Keratinocyte (primary cell): ENCODE measurements around the gene PMEPA1. TPM values are rescaled to one million over a fixed set of nuclear protein-coding genes. Genes with fewer than 3 reads are reported as not detected.

ENCODE experiments used
- DNase-seq: peaks from one replicate; pipeline ENCODE4 v3.0.0-alpha.2; 2011; ENCODE audit warnings: low read depth, missing footprints, low spot score
- FAIRE-seq: peaks from 2 replicates; lab custom pipeline; 2011; peaks lifted over from hg19 to GRCh38; lab: Jason Lieb, UNC
- H2AFZ ChIP-seq: 2 replicates; pipeline ENCODE4 v1.6.0; 2012; ENCODE audit warnings: low read length, control low read depth, inconsistent platforms; ENCODE audit not compliant: control insufficient read depth
- H3K27ac ChIP-seq: 2 replicates; pipeline ENCODE4 v1.5.1; 2011; ENCODE audit warnings: low read length; ENCODE audit not compliant: control insufficient read depth, insufficient read depth
- H3K27me3 ChIP-seq: 3 replicates; pipeline ENCODE4 v1.6.0; 2011; ENCODE audit warnings: low read length; ENCODE audit not compliant: control insufficient read depth, insufficient read depth; ENCODE audit errors: extremely low read depth
- H3K36me3 ChIP-seq, 2 experiments: 2 replicates in 1 of 2; 3 replicates in 1 of 2; pipeline ENCODE4 v1.5.1; 2011; ENCODE audit warnings: low read length in 2 of 2, mild to moderate bottlenecking in 1 of 2; ENCODE audit not compliant: control insufficient read depth in 2 of 2, insufficient read depth in 2 of 2; ENCODE audit errors: extremely low read depth in 1 of 2
- H3K4me1 ChIP-seq: 3 replicates; pipeline ENCODE4 v1.5.1; 2011; ENCODE audit warnings: low read length; ENCODE audit not compliant: control insufficient read depth, insufficient read depth; ENCODE audit errors: extremely low read depth
- H3K4me2 ChIP-seq: 3 replicates; pipeline ENCODE4 v1.6.0; 2011; ENCODE audit warnings: low read depth, low read length; ENCODE audit not compliant: control insufficient read depth, insufficient read depth; ENCODE audit errors: extremely low read depth
- H3K4me3 ChIP-seq, 3 experiments: fragments of 200-600 bp in 1 of 3; sonication (generic) in 1 of 3; 2 replicates in 2 of 3; 3 replicates in 1 of 3; pipeline ENCODE4 v1.5.1; 2011 to 2016; ENCODE audit warnings: low read length in 3 of 3, mild to moderate bottlenecking in 3 of 3, control low read depth in 2 of 3, inconsistent platforms in 1 of 3, low read depth in 1 of 3, mixed read lengths in 1 of 3, mixed run types in 1 of 3, moderate library complexity in 1 of 3; ENCODE audit not compliant: control insufficient read depth in 2 of 3, insufficient read depth in 2 of 3; ENCODE audit errors: extremely low read depth in 1 of 3
- H3K79me2 ChIP-seq: 2 replicates; pipeline ENCODE4 v1.6.0; 2012; ENCODE audit warnings: low read length; ENCODE audit not compliant: control insufficient read depth, insufficient read depth
- H3K9ac ChIP-seq: 3 replicates; pipeline ENCODE4 v1.6.0; 2011; ENCODE audit warnings: low read length; ENCODE audit not compliant: control insufficient read depth, insufficient read depth; ENCODE audit errors: extremely low read depth
- H3K9me1 ChIP-seq: 3 replicates; pipeline ENCODE4 v1.6.0; 2011; ENCODE audit warnings: low read length; ENCODE audit not compliant: control insufficient read depth, insufficient read depth; ENCODE audit errors: extremely low read depth
- H3K9me3 ChIP-seq: 2 replicates; pipeline ENCODE4 v1.5.1; 2012; ENCODE audit warnings: low read depth, low read length; ENCODE audit not compliant: control insufficient read depth
- H4K20me1 ChIP-seq: 3 replicates; pipeline ENCODE4 v1.6.0; 2011; ENCODE audit warnings: low read length; ENCODE audit not compliant: control insufficient read depth, insufficient read depth; ENCODE audit errors: extremely low read depth
- EZH2 ChIP-seq: IDR thresholded peaks from one replicate; pipeline ENCODE4 v1.6.1; 2012; ENCODE audit warnings: inconsistent platforms, mild to moderate bottlenecking, low read length, moderate library complexity
- dilution Hi-C: fragments of 300-500 bp; cut with MboI; formaldehyde crosslinking; loops from one replicate; pipeline ENCODE4 v1.7.0; 2020; ENCODE audit warnings: low sequenced_read_pairs; ENCODE audit not compliant: extremely low pct_ligation_motif_present
- polyA plus RNA-seq, 5 experiments: library from polyadenylated mRNA; depleted of rRNA in 3 of 5; stranded (reverse) in 3 of 5; stranded (forward) in 1 of 5; unstranded in 1 of 5; fragments of >200 nt; gene quantifications; 1 replicate in 1 of 5; 2 replicates in 3 of 5; 3 replicates in 1 of 5; pipeline versions ENCODE4 v1.2.1 to v1.2.3, GENCODE V29; 2011 to 2012; ENCODE audit warnings: missing spikeins in 2 of 5, low read depth in 1 of 5, low replicate concordance in 1 of 5
- TF ChIP-seq, protein P1 (sequence below), 3 experiments: IDR thresholded peaks in 1 of 3; conservative IDR thresholded peaks in 1 of 3; optimal IDR thresholded peaks in 1 of 3; 2 replicates in 2 of 3; 3 replicates in 1 of 3; pipeline versions ENCODE3 to v1.5.1; 2011; ENCODE audit warnings: low read length in 3 of 3, mild to moderate bottlenecking in 3 of 3, moderate library complexity in 2 of 3, control low read depth in 1 of 3, inconsistent platforms in 1 of 3; ENCODE audit not compliant: insufficient read depth in 2 of 3; ENCODE audit errors: extremely low read depth in 1 of 3

Gene PMEPA1
- polyA plus RNA-seq, 1 donor (not counting 4 experiments of a cell fraction or from before 2014, with no cell fraction given): 29.0 TPM

DNA sequence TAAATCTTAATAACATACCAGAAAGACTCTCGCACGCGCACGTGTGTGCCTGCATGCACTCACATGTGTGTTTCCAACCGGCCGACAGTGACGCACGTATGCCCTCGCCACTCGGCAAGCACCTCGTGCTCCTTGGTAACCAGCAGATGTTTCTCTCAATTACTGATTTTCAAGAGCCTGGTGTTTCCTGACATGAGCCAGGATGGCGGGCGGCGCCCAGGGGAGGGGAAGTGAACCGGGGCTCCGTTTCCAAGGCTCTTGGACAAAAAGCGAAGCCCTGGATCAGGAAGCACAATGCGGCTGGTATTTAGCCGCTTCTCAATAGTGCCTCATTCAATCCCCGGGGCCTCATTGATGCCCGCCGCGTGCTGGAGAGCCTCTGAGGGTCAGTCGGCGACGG, 37.7 kb downstream of the PMEPA1 start:
- no peak overlapping the region for H3K4me3 ChIP-seq
- no peak overlapping the region for H3K27ac ChIP-seq

DNA sequence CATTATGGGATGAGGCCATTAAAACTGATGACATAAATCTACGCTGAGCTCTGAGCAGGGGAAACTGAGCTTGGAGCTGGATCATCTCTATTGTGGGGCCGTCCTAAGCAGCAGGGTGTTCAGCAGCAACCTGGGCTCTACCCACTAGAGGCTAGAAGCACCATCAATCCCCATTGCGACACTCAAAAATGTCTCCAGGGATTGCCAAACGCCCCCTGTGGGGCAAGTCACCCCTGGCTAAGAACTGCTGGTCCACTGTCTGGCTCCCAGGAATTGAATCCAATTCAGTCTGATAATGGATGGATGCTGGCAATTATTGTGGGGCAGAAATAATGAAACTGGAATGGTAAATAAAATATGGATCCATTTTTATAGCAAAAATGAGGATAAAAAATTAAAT, 38.2 kb downstream of the PMEPA1 start:
- peaks cover 10% of the 10 kb centered on the region for H3K9me1 ChIP-seq
- H3K9me3 ChIP-seq: no peaks in the 10 kb centered on the region
- no peak overlapping the region for H2AFZ ChIP-seq
- TF ChIP-seq, protein P1, sequence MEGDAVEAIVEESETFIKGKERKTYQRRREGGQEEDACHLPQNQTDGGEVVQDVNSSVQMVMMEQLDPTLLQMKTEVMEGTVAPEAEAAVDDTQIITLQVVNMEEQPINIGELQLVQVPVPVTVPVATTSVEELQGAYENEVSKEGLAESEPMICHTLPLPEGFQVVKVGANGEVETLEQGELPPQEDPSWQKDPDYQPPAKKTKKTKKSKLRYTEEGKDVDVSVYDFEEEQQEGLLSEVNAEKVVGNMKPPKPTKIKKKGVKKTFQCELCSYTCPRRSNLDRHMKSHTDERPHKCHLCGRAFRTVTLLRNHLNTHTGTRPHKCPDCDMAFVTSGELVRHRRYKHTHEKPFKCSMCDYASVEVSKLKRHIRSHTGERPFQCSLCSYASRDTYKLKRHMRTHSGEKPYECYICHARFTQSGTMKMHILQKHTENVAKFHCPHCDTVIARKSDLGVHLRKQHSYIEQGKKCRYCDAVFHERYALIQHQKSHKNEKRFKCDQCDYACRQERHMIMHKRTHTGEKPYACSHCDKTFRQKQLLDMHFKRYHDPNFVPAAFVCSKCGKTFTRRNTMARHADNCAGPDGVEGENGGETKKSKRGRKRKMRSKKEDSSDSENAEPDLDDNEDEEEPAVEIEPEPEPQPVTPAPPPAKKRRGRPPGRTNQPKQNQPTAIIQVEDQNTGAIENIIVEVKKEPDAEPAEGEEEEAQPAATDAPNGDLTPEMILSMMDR (optimal IDR thresholded peaks at IDR 0.05 in 1 of 3, IDR thresholded peaks at IDR 0.05 in 1 of 3, conservative IDR thresholded peaks at IDR 0.05 in 1 of 3; ENCODE audit: extremely low read depth in 1 of 3, insufficient read depth in 2 of 3, low read length in 3 of 3): peak in 1 of 3 experiments; percentile 9
- TF ChIP-seq EZH2: no peak
- FAIRE-seq (no peak), DNase-seq (no peak)
- peaks cover 18 to 25% of the 10 kb centered on the region in 2 experiments for H3K36me3 ChIP-seq
- H3K9ac ChIP-seq: no peak overlapping the region
- no peak overlapping the region for H3K27ac ChIP-seq
- H3K4me1 ChIP-seq: peaks cover 13% of the 10 kb centered on the region
- H4K20me1 ChIP-seq: peaks cover 86% of the 10 kb centered on the region
- no peak overlapping the region for H3K4me3 ChIP-seq
- dilution Hi-C loops: no loop called here
- H3K27me3 ChIP-seq: no peaks in the 10 kb centered on the region
- H3K4me2 ChIP-seq: no peak overlapping the region
- H3K79me2 ChIP-seq: peaks cover 98% of the 10 kb centered on the region

More for the DNA sequence above, 37.7 kb downstream of the PMEPA1 start:
- Histone ChIP-seq H3K9me1 (peaks cover 10% of the 10 kb centered on the region), H4K20me1 (peaks cover 86% of the 10 kb centered on the region), H3K9ac (no peak overlapping the region), H3K4me1 (peaks cover 13% of the 10 kb centered on the region), H2AFZ (no peak overlapping the region), H3K9me3 (no peaks in the 10 kb centered on the region), H3K27me3 (no peaks in the 10 kb centered on the region), H3K79me2 (peaks cover 98% of the 10 kb centered on the region), H3K36me3 (peaks cover 19 to 23% of the 10 kb centered on the region in 2 experiments), H3K4me2 (no peak overlapping the region)
- dilution Hi-C loops: no loop called here
- DNase-seq: no peak
- FAIRE-seq: no peak
- TF ChIP-seq, protein P1 (optimal IDR thresholded peaks at IDR 0.05 in 1 of 3, IDR thresholded peaks at IDR 0.05 in 1 of 3, conservative IDR thresholded peaks at IDR 0.05 in 1 of 3; ENCODE audit: extremely low read depth in 1 of 3, insufficient read depth in 2 of 3, low read length in 3 of 3): no peak
- no peak for TF ChIP-seq EZH2
